ENCODE measurements around the gene SMARCD3.
A peak's percentile ranks its signal among the peaks of the same experiment; 100 is the strongest.

The SMARCD3 gene

GRCh38 chr7:151248346-151249033 lies at the start of gene SMARCD3:
Gene SMARCD3, minus strand, starts transcription at chr7:151248694. Its CDS starts 132 bp downstream, at chr7:151248562.
- DNase-seq = peak; percentile 65

- DNase-seq = no peak
Observed at GRCh38 chr7:151296202-151296992, 47.9 kb upstream of the SMARCD3 start.

- no peak for DNase-seq
Observed at GRCh38 chr7:151292850-151293249, 44.4 kb upstream of the SMARCD3 start.

GRCh38 chr7:151291206-151291605 lies 42.7 kb upstream of the SMARCD3 start:
- DNase-seq = no peak

- DNase-seq = no peak
Observed at GRCh38 chr7:151290355-151290760, 41.9 kb upstream of the SMARCD3 start.

GRCh38 chr7:151289891-151290290 lies 41.4 kb upstream of the SMARCD3 start:
- no peak for DNase-seq

- DNase-seq = no peak
Observed at GRCh38 chr7:151286148-151286547, 37.7 kb upstream of the SMARCD3 start.

- DNase-seq = no peak
Observed at GRCh38 chr7:151283302-151283701, 34.8 kb upstream of the SMARCD3 start.

- DNase-seq = no peak
Observed at GRCh38 chr7:151282111-151282510, 33.6 kb upstream of the SMARCD3 start.

GRCh38 chr7:151281686-151282085 lies 33.2 kb upstream of the SMARCD3 start:
- no peak for DNase-seq

- no peak for DNase-seq
Observed at GRCh38 chr7:151280388-151281019, 32.0 kb upstream of the SMARCD3 start.

- no peak for DNase-seq
Observed at GRCh38 chr7:151279868-151280267, 31.4 kb upstream of the SMARCD3 start.

- DNase-seq = no peak
Observed at GRCh38 chr7:151278949-151279348, 30.5 kb upstream of the SMARCD3 start.

GRCh38 chr7:151277631-151278030 lies 29.1 kb upstream of the SMARCD3 start:
- no peak for DNase-seq

- peak; percentile 69 for DNase-seq
Observed at GRCh38 chr7:151276666-151277590, 28.4 kb upstream of the SMARCD3 start.

- peak; percentile 20 for DNase-seq
Observed at GRCh38 chr7:151275813-151276577, 27.5 kb upstream of the SMARCD3 start.

GRCh38 chr7:151274936-151275812 lies 26.7 kb upstream of the SMARCD3 start:
- no peak for DNase-seq

GRCh38 chr7:151274396-151274795 lies 25.9 kb upstream of the SMARCD3 start:
- no peak for DNase-seq

- DNase-seq = no peak
Observed at GRCh38 chr7:151273651-151274390, 25.3 kb upstream of the SMARCD3 start.

GRCh38 chr7:151272877-151273276 lies 24.4 kb upstream of the SMARCD3 start:
- DNase-seq = no peak
